H1 (cell line): ENCODE results near the gene NRXN2. TPM values are rescaled to one million over a fixed set of nuclear protein-coding genes. Genes with fewer than 3 reads are reported as not detected.

Experiments
- ATF3 ChIP-seq: IDR thresholded peaks from 2 replicates; pipeline ENCODE4 v1.6.1; 2011; ENCODE audit warnings: low read depth, mild to moderate bottlenecking, low read length; ENCODE audit not compliant: insufficient read depth
- BCL11A ChIP-seq, 2 experiments: IDR thresholded peaks; one replicate each; pipeline ENCODE4 v1.6.1; 2011; ENCODE audit warnings: low read depth in 2 of 2, low read length in 2 of 2, mild to moderate bottlenecking in 2 of 2
- CBX8 ChIP-seq: fragments of 300-800, 300-1000 bp; sonication (generic); IDR thresholded peaks from 2 replicates; pipeline ENCODE4 v1.7.1; 2016; ENCODE audit warnings: low read depth, low read length, borderline replicate concordance
- CHD1 ChIP-seq: IDR thresholded peaks from 2 replicates; pipeline ENCODE4 v1.6.1; 2012; ENCODE audit warnings: low read depth, low read length, improper control_type of control experiment
- CHD2 ChIP-seq: IDR thresholded peaks from 2 replicates; pipeline ENCODE4 v1.6.1; 2012; ENCODE audit warnings: low read length, improper control_type of control experiment
- EZH2 ChIP-seq: fragments of 200-600 bp; sonication (generic); IDR thresholded peaks from 2 replicates; pipeline ENCODE4 v1.7.1; 2012; ENCODE audit warnings: low read depth, mild to moderate bottlenecking, moderate library complexity, low read length, inconsistent platforms; ENCODE audit not compliant: severe bottlenecking
- GABPA ChIP-seq: IDR thresholded peaks from 2 replicates; pipeline ENCODE4 v1.6.1; 2011; ENCODE audit warnings: mild to moderate bottlenecking, low read length, moderate library complexity, borderline replicate concordance; ENCODE audit not compliant: insufficient read depth
- JUN ChIP-seq: IDR thresholded peaks from 2 replicates; pipeline ENCODE4 v1.6.1; 2011; ENCODE audit warnings: low read depth, mild to moderate bottlenecking, improper control_type of control experiment, low read length
- KDM1A ChIP-seq: fragments of 200-600, 300-600 bp; sonication (generic); IDR thresholded peaks from 2 replicates; pipeline ENCODE4 v1.7.1; 2016; ENCODE audit warnings: mild to moderate bottlenecking, low read length, borderline replicate concordance
- KDM5A ChIP-seq: fragments of 200-600 bp; IDR thresholded peaks from 2 replicates; pipeline ENCODE4 v1.7.1; 2012; ENCODE audit warnings: mild to moderate bottlenecking, low read length, inconsistent platforms, mixed read lengths
- NANOG ChIP-seq: IDR thresholded peaks from 2 replicates; pipeline ENCODE4 v1.6.1; 2011; ENCODE audit warnings: low read length, low read depth, mild to moderate bottlenecking, inconsistent platforms; ENCODE audit not compliant: insufficient read depth, poor library complexity, severe bottlenecking
- NRF1 ChIP-seq: IDR thresholded peaks from 2 replicates; pipeline ENCODE4 v1.6.1; 2011; ENCODE audit warnings: mild to moderate bottlenecking, low read depth, low read length, improper control_type of control experiment
- POLR2AphosphoS5 ChIP-seq: IDR thresholded peaks from 2 replicates; pipeline ENCODE4 v1.6.1; 2011; ENCODE audit warnings: low read depth, low read length
- RAD21 ChIP-seq, 2 experiments: IDR thresholded peaks in 1 of 2; conservative IDR thresholded peaks in 1 of 2; 2 replicates each; pipeline ENCODE4 v1.6.1; 2011; ENCODE audit warnings: low read depth in 2 of 2, low read length in 2 of 2, improper control_type of control experiment in 1 of 2, inconsistent platforms in 1 of 2, mild to moderate bottlenecking in 1 of 2, moderate library complexity in 1 of 2
- SAP30 ChIP-seq: fragments of 300-600 bp; sonication (generic); IDR thresholded peaks from 2 replicates; pipeline ENCODE4 v1.7.1; 2012; ENCODE audit warnings: low read length, moderate library complexity, mild to moderate bottlenecking, inconsistent platforms; ENCODE audit not compliant: insufficient read depth, insufficient replicate concordance
- SP2 ChIP-seq: IDR thresholded peaks from 2 replicates; pipeline ENCODE4 v1.6.1; 2012; ENCODE audit warnings: mild to moderate bottlenecking, low read length, inconsistent platforms
- TAF7 ChIP-seq: optimal IDR thresholded peaks from 2 replicates; pipeline ENCODE3; 2011; ENCODE audit warnings: low read depth, mild to moderate bottlenecking, inconsistent platforms, low read length, moderate library complexity, borderline replicate concordance
- TBP ChIP-seq: IDR thresholded peaks from 2 replicates; pipeline ENCODE4 v1.6.1; 2011; ENCODE audit warnings: low read depth, low read length, improper control_type of control experiment
- ZNF274 ChIP-seq: IDR thresholded peaks from 2 replicates; pipeline ENCODE4 v1.7.0; 2012; ENCODE audit warnings: low read length, borderline replicate concordance; ENCODE audit errors: extremely low read depth
- polyA plus RNA-seq, 7 experiments: library from polyadenylated mRNA; depleted of rRNA in 3 of 7; stranded (reverse) in 5 of 7; unstranded in 2 of 7; fragments of >200 nt in 5 of 7; fragments of 200-250 nt in 2 of 7; gene quantifications; 1 replicate in 5 of 7; 2 replicates in 1 of 7; 4 replicates in 1 of 7; pipeline versions ENCODE4 v1.2.1 to v1.2.3, GENCODE V29; 2011 to 2013; ENCODE audit warnings: missing spikeins in 2 of 7, mixed read lengths in 2 of 7
- total RNA-seq: library from RNA; stranded (reverse); fragmentation: NEBNext Ultra II Directional; extraction: Animal tissue kit (Norgen Biotek cat#: 25700); gene quantifications from 2 replicates; pipeline ENCODE4 v1.2.1, GENCODE V29; 2021

The NRXN2 gene
- total and polyA plus RNA-seq, 2 of the 8 experiments (the other 6 are each of a cell fraction or from before 2014, with no cell fraction given), result 1.3 to 11.5 TPM

- no peak for TF ChIP-seq CBX8
- peak; percentile 30 for TF ChIP-seq NANOG
- no peak for TF ChIP-seq TAF7
- no peak for TF ChIP-seq TBP
- TF ChIP-seq EZH2, result no peak
- peak; percentile 79; the same call in 1 of the 2 replicates for TF ChIP-seq CHD2
- no peak for TF ChIP-seq KDM1A
- TF ChIP-seq CHD1, result no peak
- peak; percentile 63 to 69 for TF ChIP-seq RAD21 (IDR thresholded peaks at IDR 0.05 in 1 of 2, conservative IDR thresholded peaks at IDR 0.05 in 1 of 2; ENCODE audit: low read depth in 2 of 2, low read length in 2 of 2)
- no peak for TF ChIP-seq SP2
- TF ChIP-seq SAP30, result peak; percentile 50
- TF ChIP-seq POLR2AphosphoS5, result no peak
- TF ChIP-seq NRF1, result no peak
- TF ChIP-seq JUN, result no peak
- no peak for TF ChIP-seq ATF3
- TF ChIP-seq KDM5A, result no peak
- TF ChIP-seq ZNF274, result no peak
- TF ChIP-seq GABPA, result no peak
- no peak for TF ChIP-seq BCL11A (IDR thresholded peaks at IDR 0.05; ENCODE audit: low read depth in 2 of 2, low read length in 2 of 2)
Observed at GRCh38 chr11:64688534-64688982, 34.4 kb downstream of the NRXN2 start (continued).
